Prostate gland (tissue), 2 donors: ENCODE measurements around the gene OTOG.

Experiments used
- CTCF ChIP-seq, 4 experiments: fragments of 200-600 bp in 2 of 4; fragments of 450-650 bp in 2 of 4; sonication (generic) in 2 of 4; IDR thresholded peaks; 1 replicate in 3 of 4; 2 replicates in 1 of 4; pipeline ENCODE4 v1.5.1; 2016 to 2019; ENCODE audit warnings: antibody characterized with exemption in 4 of 4, mild to moderate bottlenecking in 2 of 4, moderate library complexity in 2 of 4
- POLR2AphosphoS5 ChIP-seq: sonication (generic); formaldehyde crosslinking; IDR thresholded peaks from one replicate; pipeline ENCODE4 v1.6.1; 2017; ENCODE audit warnings: antibody characterized with exemption

GRCh38 chr11:17650127-17650911 is 103.3 kb downstream of the OTOG start:
- no peak for TF ChIP-seq CTCF (IDR thresholded peaks at IDR 0.05)
- TF ChIP-seq POLR2AphosphoS5: no peak
